Measurements from ENCODE around the gene TSPAN13. TPM values are rescaled to one million over a fixed set of nuclear protein-coding genes. Genes with fewer than 3 reads are reported as not detected.

TSPAN13 gene
- total RNA-seq, 6 experiments from 2014 or later, result 19.5 to 60.9 (median 23.4) TPM

DNA sequence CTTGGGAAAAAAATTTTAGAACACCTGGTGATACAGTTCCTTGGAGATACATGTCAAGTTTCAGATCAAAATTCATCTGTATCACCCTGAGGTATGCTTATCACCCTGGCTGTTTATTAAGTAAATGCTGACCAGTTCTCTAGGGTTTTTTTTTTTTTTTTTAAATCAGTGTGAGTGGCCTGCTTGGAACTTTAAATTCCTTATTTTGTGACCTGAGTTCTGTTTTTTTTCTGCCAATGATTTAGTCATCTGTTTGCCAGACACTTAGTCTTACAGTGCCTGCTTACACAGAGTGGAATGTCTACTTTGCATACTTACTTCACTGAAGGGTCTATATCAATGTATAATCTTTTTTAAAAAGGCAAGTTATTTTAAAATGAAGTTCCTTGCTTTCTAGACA, 1.8 kb downstream of the TSPAN13 start:
- H3K4me1 Mint-ChIP-seq (ENCODE audit: low read depth), result peaks cover 49% of the 10 kb centered on the region
- H3K27me3 Mint-ChIP-seq (ENCODE audit: insufficient read depth), result no peaks in the 10 kb centered on the region; the same call in none of the 2 replicates
- peak overlapping the region; percentile 87; the same call in 1 of the 2 replicates for H3K4me3 Mint-ChIP-seq
- TF ChIP-seq, protein P1, sequence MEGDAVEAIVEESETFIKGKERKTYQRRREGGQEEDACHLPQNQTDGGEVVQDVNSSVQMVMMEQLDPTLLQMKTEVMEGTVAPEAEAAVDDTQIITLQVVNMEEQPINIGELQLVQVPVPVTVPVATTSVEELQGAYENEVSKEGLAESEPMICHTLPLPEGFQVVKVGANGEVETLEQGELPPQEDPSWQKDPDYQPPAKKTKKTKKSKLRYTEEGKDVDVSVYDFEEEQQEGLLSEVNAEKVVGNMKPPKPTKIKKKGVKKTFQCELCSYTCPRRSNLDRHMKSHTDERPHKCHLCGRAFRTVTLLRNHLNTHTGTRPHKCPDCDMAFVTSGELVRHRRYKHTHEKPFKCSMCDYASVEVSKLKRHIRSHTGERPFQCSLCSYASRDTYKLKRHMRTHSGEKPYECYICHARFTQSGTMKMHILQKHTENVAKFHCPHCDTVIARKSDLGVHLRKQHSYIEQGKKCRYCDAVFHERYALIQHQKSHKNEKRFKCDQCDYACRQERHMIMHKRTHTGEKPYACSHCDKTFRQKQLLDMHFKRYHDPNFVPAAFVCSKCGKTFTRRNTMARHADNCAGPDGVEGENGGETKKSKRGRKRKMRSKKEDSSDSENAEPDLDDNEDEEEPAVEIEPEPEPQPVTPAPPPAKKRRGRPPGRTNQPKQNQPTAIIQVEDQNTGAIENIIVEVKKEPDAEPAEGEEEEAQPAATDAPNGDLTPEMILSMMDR (IDR thresholded peaks at IDR 0.05), result no peak
- H3K27ac Mint-ChIP-seq, result no peak overlapping the region
- DNase-seq, result peak; percentile 52
- H3K9me3 Mint-ChIP-seq, result no peaks in the 10 kb centered on the region
- H3K36me3 Mint-ChIP-seq (ENCODE audit: low read depth), result no peaks in the 10 kb centered on the region

DNA sequence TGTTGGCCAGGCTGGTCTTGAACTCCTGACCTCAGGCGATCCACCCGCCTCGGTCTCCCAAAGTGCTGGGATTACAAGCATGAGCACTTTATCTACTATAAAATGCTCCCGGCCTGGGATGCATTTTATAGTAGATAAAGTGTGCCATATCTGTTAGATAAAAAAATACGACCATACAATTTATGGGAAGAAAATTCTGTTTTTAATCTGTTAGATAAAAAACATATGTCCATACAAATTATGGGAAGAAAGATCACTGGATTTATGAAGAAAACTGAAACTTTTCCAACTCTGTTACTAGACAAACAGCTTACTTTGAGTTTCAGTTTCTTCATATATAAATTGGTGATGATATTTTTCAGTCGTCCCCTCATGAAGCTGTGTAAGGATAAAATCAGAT, 4.5 kb downstream of the TSPAN13 start:
- Mint-ChIP-seq H3K9me3 (no peaks in the 10 kb centered on the region), H3K27ac (no peak overlapping the region), H3K4me1 (ENCODE audit: low read depth) (peaks cover 48% of the 10 kb centered on the region), H3K4me3 (no peak overlapping the region), H3K27me3 (ENCODE audit: insufficient read depth) (no peaks in the 10 kb centered on the region; the same call in none of the 2 replicates), H3K36me3 (ENCODE audit: low read depth) (peaks cover 3% of the 10 kb centered on the region; the same call in 1 of the 2 replicates)
- DNase-seq, result no peak
- TF ChIP-seq, protein P1 (IDR thresholded peaks at IDR 0.05), result no peak

DNA sequence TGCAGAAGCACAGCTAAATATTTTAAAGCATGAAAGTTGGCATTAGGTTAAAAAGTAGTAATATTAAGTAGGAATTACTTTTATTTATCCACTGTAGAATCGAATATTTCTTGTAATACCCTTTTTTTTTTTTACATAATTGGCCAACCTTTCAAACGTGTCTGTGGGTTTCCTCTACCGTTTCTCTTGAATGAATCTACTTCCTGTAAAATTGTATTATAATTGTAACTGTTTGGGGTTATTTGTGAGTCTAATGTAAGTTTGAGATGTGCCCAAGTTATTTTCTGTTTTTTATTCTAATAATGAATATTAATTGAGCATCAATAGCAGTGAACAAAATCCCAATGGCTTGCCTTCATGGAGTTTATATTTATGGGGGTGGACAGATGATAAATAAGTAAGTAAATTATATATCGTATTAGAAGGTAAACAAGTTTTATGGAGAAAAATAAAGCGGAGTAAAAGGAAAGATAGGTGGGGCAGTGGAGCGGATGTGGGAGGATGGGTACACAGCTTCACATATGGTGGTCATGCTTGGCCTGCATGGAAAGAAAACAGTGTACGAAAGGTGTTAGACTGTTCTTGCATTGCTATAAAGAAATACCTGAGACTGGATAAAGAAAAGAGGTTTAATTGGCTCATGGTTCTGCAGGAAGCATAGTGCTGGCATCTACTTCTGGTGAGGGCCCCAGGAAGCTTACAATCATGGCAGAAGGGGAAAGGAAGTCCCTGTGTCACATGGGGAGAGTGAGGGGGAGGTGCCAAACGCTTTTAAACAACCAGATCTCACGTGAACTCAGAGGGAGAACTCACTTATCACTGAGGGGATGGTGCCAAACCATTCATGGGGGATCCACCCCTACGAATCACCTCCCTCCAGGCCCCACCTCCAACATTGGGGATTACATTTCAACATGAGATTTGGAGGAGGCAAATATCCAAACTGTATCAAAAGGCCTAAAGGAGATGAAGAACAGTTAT, 5.4 kb downstream of the TSPAN13 start:
- H3K27ac Mint-ChIP-seq, result no peak overlapping the region
- TF ChIP-seq, protein P1 (IDR thresholded peaks at IDR 0.05), result no peak
- no peak overlapping the region for H3K4me3 Mint-ChIP-seq
- H3K36me3 Mint-ChIP-seq (ENCODE audit: low read depth), result peaks cover 9% of the 10 kb centered on the region; the same call in 1 of the 2 replicates
- peaks cover 43% of the 10 kb centered on the region for H3K4me1 Mint-ChIP-seq (ENCODE audit: low read depth)
- DNase-seq, result no peak
- no peaks in the 10 kb centered on the region for H3K9me3 Mint-ChIP-seq
- H3K27me3 Mint-ChIP-seq (ENCODE audit: insufficient read depth), result no peaks in the 10 kb centered on the region; the same call in none of the 2 replicates

DNA sequence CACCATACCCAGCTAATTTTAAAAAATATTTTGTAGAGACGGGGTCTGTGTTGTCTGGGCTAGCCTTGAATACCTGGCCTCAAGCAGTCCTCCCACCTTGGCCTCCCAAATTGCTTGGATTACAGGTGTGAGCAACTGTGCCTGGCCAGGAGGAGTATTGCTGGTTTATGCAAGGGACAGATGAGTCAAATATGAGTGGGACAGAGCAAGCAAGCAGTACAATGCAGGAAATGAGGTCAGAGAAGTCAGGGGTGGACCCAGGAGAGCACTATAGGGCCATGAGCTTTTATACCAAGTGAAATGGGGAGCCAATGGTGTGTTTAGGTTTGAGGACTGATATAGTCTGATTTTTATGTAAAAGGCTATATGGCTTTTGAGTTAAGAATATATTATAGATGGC, 6.3 kb downstream of the TSPAN13 start:
- Mint-ChIP-seq H3K36me3 (ENCODE audit: low read depth) (peaks cover 9% of the 10 kb centered on the region; the same call in 1 of the 2 replicates), H3K4me1 (ENCODE audit: low read depth) (peaks cover 35% of the 10 kb centered on the region), H3K27me3 (ENCODE audit: insufficient read depth) (peaks cover 2% of the 10 kb centered on the region; the same call in 1 of the 2 replicates), H3K27ac (no peak overlapping the region), H3K9me3 (no peaks in the 10 kb centered on the region), H3K4me3 (no peak overlapping the region)
- DNase-seq, result no peak
- TF ChIP-seq, protein P1 (IDR thresholded peaks at IDR 0.05), result no peak

DNA sequence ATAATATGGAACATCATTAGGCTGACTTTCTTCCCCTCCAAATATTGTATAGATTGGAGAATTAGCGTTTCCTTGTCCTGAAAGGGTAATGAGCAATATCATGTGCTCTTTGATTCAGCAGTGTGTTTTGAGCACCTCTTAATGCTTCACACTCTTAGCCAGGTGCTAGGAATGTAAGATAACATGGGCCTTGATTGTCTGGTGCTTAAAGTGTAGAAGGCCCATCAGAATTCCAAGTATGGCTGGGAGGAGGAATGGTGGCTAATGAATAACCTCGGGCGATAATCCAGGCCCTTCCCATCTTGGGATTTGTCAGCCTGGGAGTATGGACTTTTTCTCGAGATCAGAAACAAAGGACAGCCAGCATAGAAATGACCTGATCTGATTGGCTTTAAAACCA, 8.6 kb downstream of the TSPAN13 start:
- H3K27ac Mint-ChIP-seq, result no peak overlapping the region
- H3K4me1 Mint-ChIP-seq (ENCODE audit: low read depth), result peaks cover 12% of the 10 kb centered on the region; the same call in 1 of the 2 replicates
- TF ChIP-seq, protein P1 (IDR thresholded peaks at IDR 0.05), result no peak
- H3K27me3 Mint-ChIP-seq (ENCODE audit: insufficient read depth), result peaks cover 3% of the 10 kb centered on the region
- DNase-seq, result no peak
- H3K36me3 Mint-ChIP-seq (ENCODE audit: low read depth), result peaks cover 9% of the 10 kb centered on the region; the same call in 1 of the 2 replicates
- H3K4me3 Mint-ChIP-seq, result no peak overlapping the region
- H3K9me3 Mint-ChIP-seq, result no peaks in the 10 kb centered on the region

All from HFFc6 (cell line).